Measurements from ENCODE around the gene IFT20.

Gene IFT20, protein sequence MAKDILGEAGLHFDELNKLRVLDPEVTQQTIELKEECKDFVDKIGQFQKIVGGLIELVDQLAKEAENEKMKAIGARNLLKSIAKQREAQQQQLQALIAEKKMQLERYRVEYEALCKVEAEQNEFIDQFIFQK

DNA sequence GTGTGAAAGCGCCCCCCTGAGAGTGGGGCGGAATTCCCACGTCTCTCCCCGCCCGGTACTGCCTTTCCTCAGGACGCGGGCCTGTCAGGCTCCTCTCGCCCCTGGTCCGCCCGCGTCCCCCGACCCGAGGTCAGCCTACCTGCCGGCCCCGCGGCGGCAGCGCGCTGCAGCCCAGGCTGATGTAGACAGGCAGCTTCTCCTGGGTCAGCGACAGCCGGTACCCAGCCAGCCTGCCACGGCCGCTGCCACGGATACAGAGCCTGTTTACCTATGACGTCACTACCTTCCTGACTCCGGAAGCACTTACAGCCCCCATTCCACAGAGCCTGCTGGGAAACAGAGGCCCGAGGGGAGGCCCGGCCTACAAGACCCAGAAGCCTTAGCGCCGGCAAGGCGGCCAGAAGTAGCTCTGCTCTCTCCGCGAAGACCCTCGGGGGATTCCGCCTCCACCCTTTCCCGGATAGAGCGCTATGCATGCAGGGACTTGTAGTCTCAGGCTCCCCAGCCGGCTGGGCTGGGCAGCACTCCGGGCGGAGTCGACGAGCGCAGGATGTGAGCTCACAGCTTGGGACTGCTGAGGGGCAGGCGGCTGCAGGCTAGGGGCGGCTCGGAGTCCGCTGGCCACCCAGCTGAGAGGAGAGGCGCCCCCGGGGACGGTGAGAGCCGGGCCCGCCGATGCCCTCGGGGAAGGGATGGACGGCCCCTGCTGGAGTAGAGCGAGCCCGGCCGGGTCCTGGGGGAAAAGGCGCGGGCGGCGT lies at the start of gene IFT20, which contains the start of gene TNFAIP1:
Gene IFT20, minus strand, starts transcription at position 272 of the 758 bp plus-strand sequence. CDS start 3,487 bp downstream, outside the sequence.
Gene TNFAIP1, plus strand, starts transcription at position 561 of the 758 bp plus-strand sequence. CDS start 3,761 bp downstream, outside the sequence.
- peak within 1 kb of the TSS; percentile 24; the same call in 1 of the 2 replicates for H3K27ac ChIP-seq (ENCODE audit: low read length)
- TF ChIP-seq, protein P1, sequence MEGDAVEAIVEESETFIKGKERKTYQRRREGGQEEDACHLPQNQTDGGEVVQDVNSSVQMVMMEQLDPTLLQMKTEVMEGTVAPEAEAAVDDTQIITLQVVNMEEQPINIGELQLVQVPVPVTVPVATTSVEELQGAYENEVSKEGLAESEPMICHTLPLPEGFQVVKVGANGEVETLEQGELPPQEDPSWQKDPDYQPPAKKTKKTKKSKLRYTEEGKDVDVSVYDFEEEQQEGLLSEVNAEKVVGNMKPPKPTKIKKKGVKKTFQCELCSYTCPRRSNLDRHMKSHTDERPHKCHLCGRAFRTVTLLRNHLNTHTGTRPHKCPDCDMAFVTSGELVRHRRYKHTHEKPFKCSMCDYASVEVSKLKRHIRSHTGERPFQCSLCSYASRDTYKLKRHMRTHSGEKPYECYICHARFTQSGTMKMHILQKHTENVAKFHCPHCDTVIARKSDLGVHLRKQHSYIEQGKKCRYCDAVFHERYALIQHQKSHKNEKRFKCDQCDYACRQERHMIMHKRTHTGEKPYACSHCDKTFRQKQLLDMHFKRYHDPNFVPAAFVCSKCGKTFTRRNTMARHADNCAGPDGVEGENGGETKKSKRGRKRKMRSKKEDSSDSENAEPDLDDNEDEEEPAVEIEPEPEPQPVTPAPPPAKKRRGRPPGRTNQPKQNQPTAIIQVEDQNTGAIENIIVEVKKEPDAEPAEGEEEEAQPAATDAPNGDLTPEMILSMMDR (IDR thresholded peaks at IDR 0.05; ENCODE audit: low read depth, low read length) = no peak
- TF ChIP-seq EZH2phosphoT487 (IDR thresholded peaks at IDR 0.05; ENCODE audit: low read depth) = no peak
- no peaks in the 10 kb centered on the region for H4K20me1 ChIP-seq (ENCODE audit: insufficient read depth, low read length)
- no peaks in the 10 kb centered on the region for H3K27me3 ChIP-seq (ENCODE audit: low read depth, low read length)
- peak within 1 kb of the TSS; percentile 49; the same call in 1 of the 2 replicates for H2AFZ ChIP-seq (ENCODE audit: low read depth, low read length)
- peaks cover 2% of the 10 kb centered on the region for H3K36me3 ChIP-seq (replicated peaks; ENCODE audit: low read depth, low read length)
- H3K4me1 ChIP-seq (ENCODE audit: low read length) = peaks cover 15% of the 10 kb centered on the region
- peaks cover 21% of the 10 kb centered on the region for H3K79me2 ChIP-seq (ENCODE audit: low read length)
- peak within 1 kb of the TSS; percentile 82 for H3K4me3 ChIP-seq (ENCODE audit: low read length)
- H3K9me3 ChIP-seq (ENCODE audit: insufficient read depth, low read length) = no peaks in the 10 kb centered on the region
- peak within 1 kb of the TSS; percentile 97 for H3K4me2 ChIP-seq (ENCODE audit: low read length)
- peak within 1 kb of the TSS; percentile 80 for H3K9ac ChIP-seq (ENCODE audit: low read length)

GRCh38 chr17:28385037-28385400 lies 49.7 kb upstream of the IFT20 start:
- no peak overlapping the region for H3K9ac ChIP-seq (ENCODE audit: low read length)
- no peak overlapping the region for H3K4me3 ChIP-seq (ENCODE audit: low read length)
- no peak overlapping the region for H2AFZ ChIP-seq (ENCODE audit: low read depth, low read length)

GRCh38 chr17:28384281-28385036 lies 49.2 kb upstream of the IFT20 start:
- no peak overlapping the region for H3K9ac ChIP-seq (ENCODE audit: low read length)
- H3K4me2 ChIP-seq (ENCODE audit: low read length) = no peak overlapping the region
- peaks cover 11% of the 10 kb centered on the region; the same call in 1 of the 2 replicates for H3K79me2 ChIP-seq (ENCODE audit: low read length)
- no peaks in the 10 kb centered on the region for H3K27me3 ChIP-seq (ENCODE audit: low read depth, low read length)
- H3K4me1 ChIP-seq (ENCODE audit: low read length) = no peaks in the 10 kb centered on the region
- peaks cover 4% of the 10 kb centered on the region; the same call in 1 of the 2 replicates for H4K20me1 ChIP-seq (ENCODE audit: insufficient read depth, low read length)
- H3K4me3 ChIP-seq (ENCODE audit: low read length) = no peak overlapping the region
- H3K36me3 ChIP-seq (replicated peaks; ENCODE audit: low read depth, low read length) = peaks cover 18% of the 10 kb centered on the region
- H2AFZ ChIP-seq (ENCODE audit: low read depth, low read length) = no peak overlapping the region
- no peaks in the 10 kb centered on the region for H3K9me3 ChIP-seq (ENCODE audit: insufficient read depth, low read length)
- no peak overlapping the region for H3K27ac ChIP-seq (ENCODE audit: low read length)
- TF ChIP-seq, protein P1 (IDR thresholded peaks at IDR 0.05; ENCODE audit: low read depth, low read length) = no peak
- no peak for TF ChIP-seq EZH2phosphoT487 (IDR thresholded peaks at IDR 0.05; ENCODE audit: low read depth)

More at GRCh38 chr17:28385037-28385400, 49.7 kb upstream of the IFT20 start:
- Histone ChIP-seq H3K79me2 (ENCODE audit: low read length) (peaks cover 11% of the 10 kb centered on the region; the same call in 1 of the 2 replicates), H3K36me3 (replicated peaks; ENCODE audit: low read depth, low read length) (peaks cover 18% of the 10 kb centered on the region), H3K27me3 (ENCODE audit: low read depth, low read length) (no peaks in the 10 kb centered on the region), H3K9me3 (ENCODE audit: insufficient read depth, low read length) (no peaks in the 10 kb centered on the region), H3K4me2 (ENCODE audit: low read length) (no peak overlapping the region), H3K4me1 (ENCODE audit: low read length) (no peaks in the 10 kb centered on the region), H4K20me1 (ENCODE audit: insufficient read depth, low read length) (peaks cover 4% of the 10 kb centered on the region; the same call in 1 of the 2 replicates), H3K27ac (ENCODE audit: low read length) (no peak overlapping the region)
- TF ChIP-seq, protein P1 (IDR thresholded peaks at IDR 0.05; ENCODE audit: low read depth, low read length) = no peak
- TF ChIP-seq EZH2phosphoT487 (IDR thresholded peaks at IDR 0.05; ENCODE audit: low read depth) = no peak
